HEK293T (cell line): ENCODE results near the gene NFIA.

Experiments
- BHLHE40 ChIP-seq: fragments of 450-650 bp; IDR thresholded peaks from 2 replicates; pipeline ENCODE4 v1.6.1; 2016; ENCODE audit warnings: mild to moderate bottlenecking, moderate library complexity, borderline replicate concordance
- CTBP1 ChIP-seq: fragments of 450-650 bp; IDR thresholded peaks from 2 replicates; pipeline ENCODE4 v1.6.1; 2016; ENCODE audit warnings: borderline replicate concordance
- FOXA1 ChIP-seq: fragments of 450-650 bp; IDR thresholded peaks from 2 replicates; pipeline ENCODE4 v1.6.1; 2016; ENCODE audit warnings: mild to moderate bottlenecking
- FOXM1 ChIP-seq: fragments of 450-650 bp; IDR thresholded peaks from 2 replicates; pipeline ENCODE4 v1.6.1; 2017; ENCODE audit warnings: mild to moderate bottlenecking, borderline replicate concordance
- NFRKB ChIP-seq: fragments of 450-650 bp; IDR thresholded peaks from 2 replicates; pipeline ENCODE4 v1.6.1; 2016; ENCODE audit warnings: mild to moderate bottlenecking, moderate library complexity
- PKNOX1 ChIP-seq: fragments of 450-650 bp; IDR thresholded peaks from 2 replicates; pipeline ENCODE4 v1.6.1; 2016
- SUZ12 ChIP-seq: fragments of 450-650 bp; IDR thresholded peaks from 2 replicates; pipeline ENCODE4 v1.6.1; 2016; ENCODE audit warnings: mild to moderate bottlenecking

- TF ChIP-seq SUZ12: no peak
- TF ChIP-seq PKNOX1: no peak
- TF ChIP-seq BHLHE40: no peak
- no peak for TF ChIP-seq NFRKB
- no peak for TF ChIP-seq FOXA1
- TF ChIP-seq CTBP1: no peak
- no peak for TF ChIP-seq FOXM1
These were observed 182.5 kb downstream of the NFIA start for GRCh38 chr1:61264825-61265242.
